ENCODE measurements around the gene PTPA. TPM values are rescaled to one million over a fixed set of nuclear protein-coding genes. Genes with fewer than 3 reads are reported as not detected.

Gene PTPA
- total RNA-seq, 1 donor from 2014 or later, result 115 TPM

DNA sequence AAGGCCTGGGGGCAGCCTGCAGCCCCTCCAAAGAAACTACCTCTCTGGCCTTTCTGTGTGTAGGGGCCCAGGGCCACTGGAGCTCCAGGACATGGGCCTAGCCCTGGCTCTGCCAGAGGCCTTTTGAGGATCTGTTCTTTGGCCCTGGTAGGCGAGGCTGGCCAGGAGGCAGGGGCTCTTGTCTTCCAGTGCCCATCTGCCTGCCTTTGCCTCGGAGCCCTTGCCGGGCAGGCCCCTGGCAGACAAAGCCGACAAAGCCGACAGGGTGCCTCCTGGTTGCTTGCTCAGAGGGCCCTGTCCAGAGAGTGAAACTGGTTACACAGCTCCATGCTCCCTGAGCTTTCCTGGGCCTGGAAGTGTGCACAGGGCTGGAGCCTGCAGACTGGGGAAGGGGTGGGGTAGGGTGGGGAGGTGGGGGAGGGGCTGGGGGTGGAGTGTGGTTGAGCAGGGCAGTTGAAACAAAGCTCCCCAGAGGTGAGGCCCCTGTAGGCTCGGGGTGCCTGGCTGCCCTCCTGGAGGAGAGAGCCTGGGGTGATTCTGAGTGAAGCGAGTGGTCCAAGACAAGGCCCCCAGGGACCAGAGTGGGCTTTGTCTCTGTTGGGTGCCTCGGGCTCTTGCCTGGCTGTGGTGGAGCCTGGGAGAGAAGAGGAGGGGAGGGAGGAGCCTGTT, 29.3 kb downstream of the PTPA start:
- TF ChIP-seq, protein P1, sequence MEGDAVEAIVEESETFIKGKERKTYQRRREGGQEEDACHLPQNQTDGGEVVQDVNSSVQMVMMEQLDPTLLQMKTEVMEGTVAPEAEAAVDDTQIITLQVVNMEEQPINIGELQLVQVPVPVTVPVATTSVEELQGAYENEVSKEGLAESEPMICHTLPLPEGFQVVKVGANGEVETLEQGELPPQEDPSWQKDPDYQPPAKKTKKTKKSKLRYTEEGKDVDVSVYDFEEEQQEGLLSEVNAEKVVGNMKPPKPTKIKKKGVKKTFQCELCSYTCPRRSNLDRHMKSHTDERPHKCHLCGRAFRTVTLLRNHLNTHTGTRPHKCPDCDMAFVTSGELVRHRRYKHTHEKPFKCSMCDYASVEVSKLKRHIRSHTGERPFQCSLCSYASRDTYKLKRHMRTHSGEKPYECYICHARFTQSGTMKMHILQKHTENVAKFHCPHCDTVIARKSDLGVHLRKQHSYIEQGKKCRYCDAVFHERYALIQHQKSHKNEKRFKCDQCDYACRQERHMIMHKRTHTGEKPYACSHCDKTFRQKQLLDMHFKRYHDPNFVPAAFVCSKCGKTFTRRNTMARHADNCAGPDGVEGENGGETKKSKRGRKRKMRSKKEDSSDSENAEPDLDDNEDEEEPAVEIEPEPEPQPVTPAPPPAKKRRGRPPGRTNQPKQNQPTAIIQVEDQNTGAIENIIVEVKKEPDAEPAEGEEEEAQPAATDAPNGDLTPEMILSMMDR (IDR thresholded peaks at IDR 0.05), result no peak
- Histone ChIP-seq H3K9me3 (no peaks in the 10 kb centered on the region), H3K4me1 (peaks cover 82% of the 10 kb centered on the region), H3K27ac (peak overlapping the region; percentile 100), H3K27me3 (no peaks in the 10 kb centered on the region), H3K36me3 (peaks cover 40% of the 10 kb centered on the region), H3K4me3 (peak overlapping the region; percentile 61)
- peak; percentile 28 for ATAC-seq
- peak; percentile 73 for DNase-seq
- intact Hi-C loops (cut with DNase I), result no loop called here

DNA sequence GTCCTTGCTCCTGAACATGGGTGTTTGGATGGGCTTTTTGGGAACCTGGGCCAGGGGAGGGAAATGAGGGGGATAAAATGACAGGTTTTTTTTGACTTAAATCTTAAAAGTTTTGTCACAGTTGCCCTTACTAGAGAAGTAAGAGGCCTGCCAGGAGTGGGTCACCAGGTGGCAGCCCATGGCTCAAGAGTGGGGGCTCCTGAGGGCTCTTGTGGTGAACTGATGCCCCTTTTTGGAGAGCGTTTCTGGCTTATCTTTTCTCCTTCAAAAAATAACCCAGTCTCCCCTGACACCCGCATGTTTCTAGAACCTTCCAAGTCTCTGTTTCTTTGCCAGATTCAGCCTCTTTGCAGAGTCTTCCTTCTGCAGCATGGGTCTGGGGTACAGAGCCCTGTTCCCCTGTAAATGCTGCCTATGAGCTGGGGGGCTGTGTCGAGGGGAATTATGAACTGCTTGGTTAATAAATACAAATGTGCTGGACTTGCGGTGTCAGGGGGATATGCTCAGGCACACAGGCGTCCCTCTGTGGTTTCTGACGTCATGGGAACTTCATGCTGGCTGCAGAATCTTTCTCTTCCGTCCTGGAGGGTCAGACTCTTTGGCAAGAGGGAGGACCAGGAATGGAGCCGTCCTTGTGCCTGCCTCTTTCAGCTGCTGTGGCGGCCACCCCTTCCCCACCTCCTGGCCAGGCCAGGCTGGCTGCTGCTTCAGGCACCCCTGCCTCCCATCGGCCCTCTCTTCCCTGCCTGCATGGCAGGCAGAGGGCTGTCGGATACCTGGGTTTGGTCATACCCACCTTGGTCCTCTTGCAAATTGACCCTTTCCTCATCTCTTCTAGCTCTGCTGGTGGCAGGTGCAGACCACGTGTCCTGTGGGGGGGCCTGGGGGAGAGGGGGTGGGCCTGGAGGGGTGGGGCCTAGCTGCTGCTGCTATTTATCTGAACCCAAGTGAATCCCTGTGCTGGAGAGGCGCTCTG, 30.1 kb downstream of the PTPA start:
- Histone ChIP-seq H3K36me3 (peaks cover 32% of the 10 kb centered on the region), H3K4me1 (peaks cover 90% of the 10 kb centered on the region), H3K27me3 (no peaks in the 10 kb centered on the region), H3K4me3 (peak overlapping the region; percentile 61), H3K27ac (peak overlapping the region; percentile 100), H3K9me3 (no peaks in the 10 kb centered on the region)
- DNase-seq (no peak), ATAC-seq (no peak)
- intact Hi-C loops (cut with DNase I), result no loop called here
- TF ChIP-seq, protein P1 (IDR thresholded peaks at IDR 0.05), result no peak

DNA sequence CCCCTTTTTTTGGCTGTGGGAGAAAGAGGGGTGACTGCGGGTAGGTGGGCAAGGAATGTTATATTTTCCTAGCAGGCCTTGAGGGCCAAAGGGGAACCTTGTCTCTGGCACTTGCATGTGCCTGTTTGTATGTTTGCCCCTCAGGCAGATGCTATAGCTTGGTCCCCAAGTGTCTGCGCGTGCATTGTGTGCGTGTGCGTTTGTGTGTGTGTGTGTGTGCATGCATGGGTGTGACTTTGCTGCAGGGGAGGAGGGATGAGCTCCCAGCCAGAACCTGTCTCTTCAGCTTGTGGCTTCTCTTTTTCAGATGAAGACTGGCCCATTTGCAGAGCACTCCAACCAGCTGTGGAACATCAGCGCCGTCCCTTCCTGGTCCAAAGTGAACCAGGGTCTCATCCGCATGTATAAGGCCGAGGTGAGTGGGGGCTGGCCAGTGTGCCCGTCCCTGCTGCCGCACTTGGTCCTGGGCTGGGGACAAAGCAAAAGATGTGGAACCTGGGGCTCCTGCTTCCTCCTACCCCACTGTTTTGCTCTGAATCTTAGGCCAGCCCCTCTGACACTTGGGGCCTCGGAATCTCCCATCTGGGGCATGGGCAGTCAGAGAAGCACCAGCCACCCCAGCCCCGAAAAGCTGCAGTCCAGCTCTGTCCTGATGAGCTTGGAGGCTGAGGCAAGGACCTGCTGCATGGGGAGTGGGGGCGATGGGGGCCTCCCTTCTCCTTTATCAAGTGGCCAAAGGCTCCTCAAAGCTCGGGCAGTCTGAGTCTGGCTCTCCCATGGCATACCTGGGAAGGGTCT, 31.1 kb downstream of the PTPA start:
- DNase-seq (no peak), ATAC-seq (no peak)
- H3K4me1 ChIP-seq, result peaks cover 93% of the 10 kb centered on the region
- H3K27me3 ChIP-seq, result no peaks in the 10 kb centered on the region
- TF ChIP-seq, protein P1 (IDR thresholded peaks at IDR 0.05), result no peak
- peak overlapping the region; percentile 61 for H3K4me3 ChIP-seq
- no peaks in the 10 kb centered on the region for H3K9me3 ChIP-seq
- H3K27ac ChIP-seq, result peak overlapping the region; percentile 100
- intact Hi-C loops (cut with DNase I), result no loop called here
- peaks cover 30% of the 10 kb centered on the region for H3K36me3 ChIP-seq

DNA sequence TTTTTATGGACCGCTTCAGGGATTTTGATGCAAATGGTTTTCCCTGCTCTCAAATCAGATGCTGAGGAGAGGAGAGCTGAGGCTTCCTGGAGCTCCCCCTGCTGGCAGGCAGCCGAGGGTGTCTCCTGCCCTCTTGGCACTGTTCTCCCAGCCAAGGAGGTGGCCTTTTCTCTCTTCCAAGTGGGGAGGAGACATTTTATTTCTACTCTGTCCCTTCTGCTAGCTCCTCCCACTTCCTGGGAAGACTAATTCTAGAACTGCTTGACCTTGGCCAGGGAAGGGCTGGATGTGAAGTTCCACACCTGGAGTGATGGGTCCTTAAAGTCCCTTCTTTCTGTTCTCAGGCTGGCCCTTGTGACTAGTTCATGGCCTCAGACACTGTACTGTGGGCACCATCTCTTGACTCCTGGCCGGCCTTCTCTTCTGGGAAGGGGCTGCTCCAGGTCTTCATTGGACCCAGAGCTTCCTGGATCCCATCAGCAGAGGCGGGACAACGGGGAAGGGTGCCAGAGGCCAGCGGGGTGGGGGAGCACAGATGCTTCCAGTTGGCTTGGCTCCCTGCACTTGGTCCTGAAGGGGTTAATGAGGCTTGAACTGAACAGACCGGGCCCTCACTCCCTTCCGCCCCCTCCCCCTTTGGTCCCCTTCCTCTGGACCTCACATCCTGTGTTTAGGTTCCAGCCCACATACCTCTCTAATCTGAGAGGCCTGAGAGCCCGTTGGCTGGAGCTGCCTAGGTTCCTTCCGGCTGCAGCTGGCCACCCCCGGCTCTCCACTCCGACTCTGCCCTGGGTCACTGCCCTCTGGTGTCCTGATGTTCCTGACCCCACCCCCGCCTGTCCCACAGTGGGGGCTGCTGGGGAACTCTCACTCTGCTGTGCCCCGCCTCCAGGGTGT, 32.1 kb downstream of the PTPA start:
- peak; percentile 91 for DNase-seq
- peaks cover 83% of the 10 kb centered on the region for H3K4me1 ChIP-seq
- intact Hi-C loops (cut with DNase I), result no loop called here
- H3K27me3 ChIP-seq, result no peaks in the 10 kb centered on the region
- peaks cover 24% of the 10 kb centered on the region for H3K36me3 ChIP-seq
- peak overlapping the region; percentile 100 for H3K27ac ChIP-seq
- no peaks in the 10 kb centered on the region for H3K9me3 ChIP-seq
- H3K4me3 ChIP-seq, result peak overlapping the region; percentile 11
- peak; percentile 59 for ATAC-seq
- TF ChIP-seq, protein P1 (IDR thresholded peaks at IDR 0.05), result peak; percentile 92
